CD4-positive, alpha-beta T cell (primary cell): ENCODE results near the gene ZBTB7C. TPM values are rescaled to one million over a fixed set of nuclear protein-coding genes. Genes with fewer than 3 reads are reported as not detected.

ENCODE experiments used
- ATAC-seq: fragments of 200-7000 bp; cut with Tn5 transposase; one replicate; pipeline ENCODE4 v1.10.0; 2022; ENCODE audit warnings: mild to moderate bottlenecking; ENCODE audit not compliant: poor library complexity
- CTCF ChIA-PET: fragments of 350-600 bp; sonication (Branson Sonifier 250); formaldehyde crosslinking; loops from one replicate; lab custom pipeline; 2021; ENCODE audit warnings: antibody characterized with exemption, inconsistent platforms; lab: Charles Lee
- POLR2A ChIA-PET: fragments of 350-600 bp; sonication (Branson Sonifier 250); formaldehyde crosslinking; loops from one replicate; lab custom pipeline; 2021; ENCODE audit warnings: antibody characterized with exemption, inconsistent platforms; lab: Charles Lee
- DNase-seq, 14 experiments: peaks; one replicate each; pipeline ENCODE4 v3.0.0-alpha.2; 2013 to 2020; ENCODE audit warnings: mixed read lengths in 2 of 14
- H3K27ac ChIP-seq, 2 donors: one replicate each; pipeline versions ENCODE4 v1.5.1 to v1.7.0; 2013; ENCODE audit warnings: low read length in 2 of 2, low read depth in 1 of 2, mild to moderate bottlenecking in 1 of 2
- H3K27me3 ChIP-seq, 2 experiments: 1 replicate in 1 of 2; 2 replicates in 1 of 2; pipeline versions ENCODE4 v1.6.1 to v1.7.0; 2013; ENCODE audit warnings: low read length in 2 of 2, control low read depth in 1 of 2, mild to moderate bottlenecking in 1 of 2, moderate library complexity in 1 of 2; ENCODE audit not compliant: insufficient read depth in 2 of 2, control insufficient read depth in 1 of 2
- H3K36me3 ChIP-seq: one replicate; pipeline ENCODE4 v1.6.1; 2013; ENCODE audit warnings: low read length, control low read depth; ENCODE audit not compliant: insufficient read depth
- H3K4me1 ChIP-seq: one replicate; pipeline ENCODE4 v1.6.1; 2013; ENCODE audit warnings: low read length, control low read depth; ENCODE audit not compliant: insufficient read depth
- H3K4me3 ChIP-seq: one replicate; pipeline ENCODE4 v1.5.1; 2013; ENCODE audit warnings: mild to moderate bottlenecking, low read length, moderate library complexity
- H3K9me3 ChIP-seq, 2 experiments: 1 replicate in 1 of 2; 2 replicates in 1 of 2; pipeline versions ENCODE4 v1.6.1 to v1.7.0; 2013; ENCODE audit warnings: low read length in 2 of 2, mild to moderate bottlenecking in 2 of 2, control low read depth in 1 of 2, moderate library complexity in 1 of 2; ENCODE audit not compliant: control insufficient read depth in 1 of 2, insufficient read depth in 1 of 2
- H3K27ac Mint-ChIP-seq: one replicate; pipeline ENCODE4 v1.8.0; 2020; ENCODE audit warnings: mixed read lengths
- H3K27me3 Mint-ChIP-seq: one replicate; pipeline ENCODE4 v1.8.0; 2021; ENCODE audit warnings: mixed read lengths
- H3K36me3 Mint-ChIP-seq: one replicate; pipeline ENCODE4 v1.8.0; 2021; ENCODE audit warnings: low read depth, mixed read lengths
- H3K4me1 Mint-ChIP-seq: one replicate; pipeline ENCODE4 v1.8.0; 2021; ENCODE audit warnings: low read depth, mixed read lengths
- H3K4me3 Mint-ChIP-seq: one replicate; pipeline ENCODE4 v1.8.0; 2020; ENCODE audit warnings: mild to moderate bottlenecking, mixed read lengths
- H3K9me3 Mint-ChIP-seq: one replicate; pipeline ENCODE4 v1.8.0; 2020; ENCODE audit warnings: mixed read lengths
- CTCF ChIP-seq: fragments of 200-600 bp; IDR thresholded peaks from one replicate; pipeline ENCODE4 v1.8.0; 2022; ENCODE audit warnings: antibody characterized with exemption, mild to moderate bottlenecking
- intact Hi-C, 2 experiments: fragments of 100-400 bp; cut with DNase I in 1 of 2; cut with micrococcal nuclease in 1 of 2; formaldehyde crosslinking; loops; one replicate each; pipeline versions ENCODE4 v1.15.1 to v1.9.0; 2023 to 2025; cut with DNase I, micrococcal nuclease
- total RNA-seq, 174 experiments: library from RNA in 2 of 174; stranded (reverse) in 2 of 174; gene quantifications; one replicate each; pipeline ENCODE4 v1.2.3 and lab custom pipeline; 2021 to 2026

Gene ZBTB7C
- total RNA-seq, 2 experiments from 2014 or later, result not detected

GRCh38 chr18:48116873-48117630 is 292.1 kb downstream of the ZBTB7C start:
- no peaks in the 10 kb centered on the region for H3K27me3 Mint-ChIP-seq
- H3K4me3 Mint-ChIP-seq, result no peak overlapping the region
- no peak overlapping the region for H3K27ac Mint-ChIP-seq
- CTCF ChIA-PET, result no interaction called here
- no peaks in the 10 kb centered on the region for H3K9me3 ChIP-seq
- no peaks in the 10 kb centered on the region for H3K27me3 ChIP-seq
- H3K36me3 ChIP-seq, result no peaks in the 10 kb centered on the region
- TF ChIP-seq CTCF, result no peak
- H3K4me3 ChIP-seq, result no peak overlapping the region
- DNase-seq (no peak), ATAC-seq (no peak)
- no peaks in the 10 kb centered on the region for H3K4me1 Mint-ChIP-seq
- intact Hi-C loops, result no loop called here
- POLR2A ChIA-PET, result no interaction called here
- H3K27ac ChIP-seq, result no peak overlapping the region
- no peaks in the 10 kb centered on the region for H3K4me1 ChIP-seq
- H3K9me3 Mint-ChIP-seq, result no peaks in the 10 kb centered on the region
- no peaks in the 10 kb centered on the region for H3K36me3 Mint-ChIP-seq

- DNase-seq (no peak), ATAC-seq (no peak)
- ChIA-PET POLR2A (no interaction called here), CTCF (no interaction called here)
- no peak overlapping the region for H3K4me3 Mint-ChIP-seq
- Histone ChIP-seq H3K9me3 (no peaks in the 10 kb centered on the region), H3K4me3 (no peak overlapping the region), H3K36me3 (no peaks in the 10 kb centered on the region), H3K27ac (no peak overlapping the region), H3K4me1 (no peaks in the 10 kb centered on the region), H3K27me3 (no peaks in the 10 kb centered on the region)
- no peaks in the 10 kb centered on the region for H3K4me1 Mint-ChIP-seq
- H3K27me3 Mint-ChIP-seq, result no peaks in the 10 kb centered on the region
- no peak for TF ChIP-seq CTCF
- H3K36me3 Mint-ChIP-seq, result no peaks in the 10 kb centered on the region
- no peak overlapping the region for H3K27ac Mint-ChIP-seq
- H3K9me3 Mint-ChIP-seq, result no peaks in the 10 kb centered on the region
- intact Hi-C loops, result no loop called here
Observed at GRCh38 chr18:48116017-48116416, 293.2 kb downstream of the ZBTB7C start.

- Histone ChIP-seq H3K27me3 (no peaks in the 10 kb centered on the region), H3K9me3 (no peaks in the 10 kb centered on the region), H3K4me1 (no peaks in the 10 kb centered on the region), H3K27ac (no peak overlapping the region), H3K36me3 (no peaks in the 10 kb centered on the region), H3K4me3 (no peak overlapping the region)
- ChIA-PET CTCF (no interaction called here), POLR2A (no interaction called here)
- intact Hi-C loops, result no loop called here
- no peak for TF ChIP-seq CTCF
- DNase-seq (no peak), ATAC-seq (no peak)
- peaks cover 15% of the 10 kb centered on the region for H3K27me3 Mint-ChIP-seq
- H3K4me3 Mint-ChIP-seq, result no peak overlapping the region
- no peaks in the 10 kb centered on the region for H3K9me3 Mint-ChIP-seq
- H3K36me3 Mint-ChIP-seq, result no peaks in the 10 kb centered on the region
- no peaks in the 10 kb centered on the region for H3K4me1 Mint-ChIP-seq
- no peak overlapping the region for H3K27ac Mint-ChIP-seq
Observed at GRCh38 chr18:48113691-48114090, 295.5 kb downstream of the ZBTB7C start.
